A549 (cell line): Measurements from ENCODE around the gene PNPLA7.

Source experiments
- CEBPB ChIP-seq, 2 experiments: fragments of >200 bp in 1 of 2; sonication (Bioruptor Twin) in 1 of 2; formaldehyde crosslinking in 1 of 2; IDR thresholded peaks; 2 replicates each; pipeline ENCODE4 v1.6.1; 2012 to 2016
- CTCF ChIP-seq: fragments of >200 bp; sonication (Bioruptor Twin); formaldehyde crosslinking; IDR thresholded peaks from 3 replicates; pipeline ENCODE4 v1.5.1; 2016
- E2F6 ChIP-seq: IDR thresholded peaks from 2 replicates; pipeline ENCODE4 v1.6.1; 2012; ENCODE audit warnings: low read depth, borderline replicate concordance
- POLR2A ChIP-seq: IDR thresholded peaks from 2 replicates; pipeline ENCODE4 v1.6.1; 2012; ENCODE audit warnings: mild to moderate bottlenecking, low read length
- POLR2AphosphoS2 ChIP-seq: conservative IDR thresholded peaks from 2 replicates; pipeline ENCODE4 v1.6.1; 2012; ENCODE audit warnings: low read length, improper control_type of control experiment, inconsistent platforms
- ZFP36 ChIP-seq: fragments of 450-650 bp; IDR thresholded peaks from 2 replicates; pipeline ENCODE4 v1.6.1; 2014; ENCODE audit warnings: borderline replicate concordance; ENCODE audit not compliant: partially characterized antibody
- TF ChIP-seq, protein P1 (sequence below): fragments of >200 bp; sonication (Bioruptor Twin); formaldehyde crosslinking; IDR thresholded peaks from 3 replicates; pipeline ENCODE4 v1.6.1; 2016

GRCh38 chr9:137519553-137519952 lies 30.6 kb downstream of the PNPLA7 start:
- TF ChIP-seq CTCF (no peak), POLR2A (no peak), ZFP36 (no peak), E2F6 (no peak), CEBPB (IDR thresholded peaks at IDR 0.05) (no peak), POLR2AphosphoS2 (no peak)
- TF ChIP-seq, protein P1, sequence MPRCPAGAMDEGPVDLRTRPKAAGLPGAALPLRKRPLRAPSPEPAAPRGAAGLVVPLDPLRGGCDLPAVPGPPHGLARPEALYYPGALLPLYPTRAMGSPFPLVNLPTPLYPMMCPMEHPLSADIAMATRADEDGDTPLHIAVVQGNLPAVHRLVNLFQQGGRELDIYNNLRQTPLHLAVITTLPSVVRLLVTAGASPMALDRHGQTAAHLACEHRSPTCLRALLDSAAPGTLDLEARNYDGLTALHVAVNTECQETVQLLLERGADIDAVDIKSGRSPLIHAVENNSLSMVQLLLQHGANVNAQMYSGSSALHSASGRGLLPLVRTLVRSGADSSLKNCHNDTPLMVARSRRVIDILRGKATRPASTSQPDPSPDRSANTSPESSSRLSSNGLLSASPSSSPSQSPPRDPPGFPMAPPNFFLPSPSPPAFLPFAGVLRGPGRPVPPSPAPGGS = no peak
